Psoas muscle (tissue), 8 donors: ENCODE data around the gene FAXDC2. TPM values are rescaled to one million over a fixed set of nuclear protein-coding genes. Genes with fewer than 3 reads are reported as not detected.
A peak's percentile ranks its signal among the peaks of the same experiment; 100 is the strongest.

Experiments used
- ATAC-seq, 4 donors: fragments of 200-7000 bp; cut with Tn5 transposase; one replicate each; pipeline ENCODE4 v1.9.1; 2020; ENCODE audit warnings: moderate library complexity in 3 of 4, mild to moderate bottlenecking in 2 of 4
- DNase-seq, 2 donors: peaks; one replicate each; pipeline ENCODE4 v3.0.0-alpha.2; 2020
- H3K27ac ChIP-seq: fragments of 200-600 bp; one replicate; pipeline ENCODE4 v1.8.0; 2022
- H3K27me3 ChIP-seq, 3 donors: fragments of 200-600 bp in 1 of 3; one replicate each; pipeline versions ENCODE4 v1.6.1 to v1.8.0; 2013 to 2022; ENCODE audit warnings: low read length in 2 of 3, mild to moderate bottlenecking in 2 of 3, moderate library complexity in 1 of 3; ENCODE audit not compliant: insufficient read depth in 3 of 3
- H3K36me3 ChIP-seq, 2 donors: fragments of 200-600 bp in 1 of 2; one replicate each; pipeline versions ENCODE4 v1.6.1 to v1.8.0; 2013 to 2022; ENCODE audit warnings: low read depth in 1 of 2, mild to moderate bottlenecking in 1 of 2, moderate library complexity in 1 of 2; ENCODE audit not compliant: insufficient read depth in 1 of 2
- H3K4me1 ChIP-seq: fragments of 200-600 bp; one replicate; pipeline ENCODE4 v1.8.0; 2022
- H3K4me3 ChIP-seq: fragments of 200-600 bp; one replicate; pipeline ENCODE4 v1.8.0; 2022; ENCODE audit warnings: mild to moderate bottlenecking
- H3K9me3 ChIP-seq: fragments of 200-600 bp; one replicate; pipeline ENCODE4 v1.8.0; 2022
- WGBS, 3 donors: extraction: QIAGEN DNeasy Blood & Tissue Kit; methylation state at CpG; one replicate each; pipeline versions ENCODE4 v1.1.6 to v1.1.7; 2013; 5-methylcytosine and 5-hydroxymethylcytosine counted together
- intact Hi-C, 2 donors: fragments of 100-400 bp; cut with DNase I; formaldehyde crosslinking; loops; one replicate each; pipeline versions ENCODE4 v1.11.0 to v1.14.2; 2022
- long read RNA-seq, 2 donors: library from polyadenylated mRNA; unstranded; transcript quantifications; one replicate each; pipeline ENCODE4 v2.0.0, GENCODE V29; 2021
- polyA plus RNA-seq, 3 donors: library from polyadenylated mRNA; stranded (reverse); fragments of 200-250 nt; gene quantifications; one replicate each; pipeline ENCODE4 v1.2.3, GENCODE V29; 2013
- total RNA-seq, 4 donors: library from RNA; stranded (reverse); fragmentation: NEBNext Ultra II Directional in 2 of 4; extraction: Animal tissue kit (Norgen Biotek cat#: 25700) in 2 of 4; gene quantifications; one replicate each; pipeline versions ENCODE4 v1.2.1 to v1.2.4, GENCODE V29; 2021 to 2023
- TF ChIP-seq, protein P1 (sequence below): fragments of 200-600 bp; IDR thresholded peaks from one replicate; pipeline ENCODE4 v1.8.0; 2022; ENCODE audit warnings: antibody characterized with exemption
- donor health status: healthy with polysubstance abuse.
- donor health status: DM: no; HTN: no; CAD: no; lungs with moderate emphysema.
- donor health status: Bipolar disorder and iron deficiency.
- donor health status: healthy.
- donor health status: DM: yes; HTN: yes; CAD: no.
- donor health status: DM: no; HTN: no; CAD: no.
- donor health status: DM: no; HTN: no; CAD: no.
- donor health status: DM: yes; HTN: yes; CAD: no.

The FAXDC2 gene, protein sequence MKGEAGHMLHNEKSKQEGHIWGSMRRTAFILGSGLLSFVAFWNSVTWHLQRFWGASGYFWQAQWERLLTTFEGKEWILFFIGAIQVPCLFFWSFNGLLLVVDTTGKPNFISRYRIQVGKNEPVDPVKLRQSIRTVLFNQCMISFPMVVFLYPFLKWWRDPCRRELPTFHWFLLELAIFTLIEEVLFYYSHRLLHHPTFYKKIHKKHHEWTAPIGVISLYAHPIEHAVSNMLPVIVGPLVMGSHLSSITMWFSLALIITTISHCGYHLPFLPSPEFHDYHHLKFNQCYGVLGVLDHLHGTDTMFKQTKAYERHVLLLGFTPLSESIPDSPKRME
- total RNA-seq: 10 to 100 TPM in 1 of 4 donors, 1 to 10 TPM in 3; 1.5 to 11.0 (median 2.5) TPM
- polyA plus RNA-seq: 1 to 10 TPM; 2.8 to 4.6 (median 4.4) TPM
- long read RNA-seq, donor 1, partial matches to known transcripts: 1 of 1 reads
- long read RNA-seq, donor 1, other reads (novel, unspliced or antisense): 0 of 1 reads
- long read RNA-seq, donor 2, partial matches to known transcripts: 2 of 4 reads
- long read RNA-seq, donor 2, other reads (novel, unspliced or antisense): 1 of 4 reads

DNA sequence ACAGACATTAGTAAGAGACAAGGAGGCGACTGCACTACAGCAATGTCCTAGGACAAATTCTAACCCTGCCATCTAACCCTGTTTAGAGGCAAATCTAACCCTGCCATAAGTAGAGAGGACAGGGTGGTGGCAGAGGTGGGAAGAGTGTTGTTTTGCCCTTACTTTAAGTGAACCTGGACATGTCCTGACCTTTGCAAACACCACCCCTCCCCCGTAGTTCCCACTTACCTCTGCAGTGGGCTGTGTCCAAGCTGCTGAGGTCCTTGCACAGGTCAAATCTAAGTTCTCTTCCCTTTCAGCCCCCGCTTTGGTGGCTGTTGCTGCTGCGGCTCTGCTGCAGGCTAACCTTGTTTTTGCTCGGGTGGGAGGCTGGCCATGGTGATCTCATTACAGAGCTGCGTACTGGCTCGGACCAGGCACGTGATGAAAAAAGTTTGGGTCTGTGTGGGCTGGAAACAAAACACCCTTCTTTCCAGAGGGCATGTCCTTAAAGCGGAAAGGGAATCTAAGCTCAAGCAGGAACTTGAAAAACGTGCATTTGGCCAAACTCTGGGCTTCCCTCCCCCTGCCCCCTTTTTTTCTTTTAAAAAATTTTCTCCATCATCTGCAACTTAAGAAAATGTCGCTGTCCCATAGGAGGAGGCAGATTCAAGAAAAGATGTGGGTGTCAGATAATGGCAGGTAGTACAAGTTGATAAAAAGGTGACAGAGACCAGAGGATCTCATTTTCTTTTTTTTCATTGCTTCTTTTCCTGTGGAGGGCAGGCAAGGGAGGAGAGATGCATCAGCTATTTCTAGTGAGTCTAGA, at the start of gene FAXDC2:
Gene FAXDC2, minus strand, starts transcription at position 349 of the 808 bp plus-strand sequence. CDS start 12,425 bp downstream, outside the sequence.
- intact Hi-C loops: no loop called here
- H3K9me3 ChIP-seq: no peaks in the 10 kb centered on the region
- ATAC-seq (peak; percentile 91 to 98 (median 92)), DNase-seq (peak; percentile 72 to 85)
- peak within 1 kb of the TSS; percentile 64 for H3K27ac ChIP-seq
- H3K4me1 ChIP-seq: peaks cover 18% of the 10 kb centered on the region
- 0 to 1% (median 1%) methylated on average over 11 of the region's 11 CpGs for WGBS, 3 donors
- TF ChIP-seq, protein P1, sequence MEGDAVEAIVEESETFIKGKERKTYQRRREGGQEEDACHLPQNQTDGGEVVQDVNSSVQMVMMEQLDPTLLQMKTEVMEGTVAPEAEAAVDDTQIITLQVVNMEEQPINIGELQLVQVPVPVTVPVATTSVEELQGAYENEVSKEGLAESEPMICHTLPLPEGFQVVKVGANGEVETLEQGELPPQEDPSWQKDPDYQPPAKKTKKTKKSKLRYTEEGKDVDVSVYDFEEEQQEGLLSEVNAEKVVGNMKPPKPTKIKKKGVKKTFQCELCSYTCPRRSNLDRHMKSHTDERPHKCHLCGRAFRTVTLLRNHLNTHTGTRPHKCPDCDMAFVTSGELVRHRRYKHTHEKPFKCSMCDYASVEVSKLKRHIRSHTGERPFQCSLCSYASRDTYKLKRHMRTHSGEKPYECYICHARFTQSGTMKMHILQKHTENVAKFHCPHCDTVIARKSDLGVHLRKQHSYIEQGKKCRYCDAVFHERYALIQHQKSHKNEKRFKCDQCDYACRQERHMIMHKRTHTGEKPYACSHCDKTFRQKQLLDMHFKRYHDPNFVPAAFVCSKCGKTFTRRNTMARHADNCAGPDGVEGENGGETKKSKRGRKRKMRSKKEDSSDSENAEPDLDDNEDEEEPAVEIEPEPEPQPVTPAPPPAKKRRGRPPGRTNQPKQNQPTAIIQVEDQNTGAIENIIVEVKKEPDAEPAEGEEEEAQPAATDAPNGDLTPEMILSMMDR: no peak
- no peaks in the 10 kb centered on the region for H3K27me3 ChIP-seq
- peak within 1 kb of the TSS; percentile 67 for H3K4me3 ChIP-seq
- H3K36me3 ChIP-seq: no peaks in the 10 kb centered on the region

DNA sequence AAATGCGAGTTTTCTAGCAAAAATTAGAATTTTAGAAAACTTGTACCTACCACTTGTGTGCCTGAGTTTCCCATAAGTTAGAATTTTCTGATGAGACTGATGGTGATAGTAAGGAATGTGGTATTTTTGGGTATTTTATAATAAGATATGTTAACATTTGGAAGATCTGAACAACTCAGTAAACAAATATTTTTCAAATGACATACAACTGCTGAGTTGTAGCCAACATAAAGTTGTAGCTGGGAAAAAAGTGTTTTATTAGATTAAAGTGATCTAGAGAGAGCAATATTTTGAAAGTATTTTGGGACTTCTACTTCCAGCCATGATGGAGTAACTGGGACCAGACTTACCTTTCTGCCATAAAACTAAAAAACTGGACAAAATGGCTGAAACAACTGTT, 49.7 kb upstream of the FAXDC2 start:
- no peak overlapping the region for H3K27ac ChIP-seq
- 67 to 93% (median 81%) methylated on average over 1 of the region's 1 CpG for WGBS, 3 donors
- no peaks in the 10 kb centered on the region for H3K27me3 ChIP-seq
- ATAC-seq: peak in 1 of 4 donors; percentile 10
- no peak for DNase-seq
- no peaks in the 10 kb centered on the region for H3K9me3 ChIP-seq
- peaks cover 15 to 100% of the 10 kb centered on the region in 2 donors for H3K36me3 ChIP-seq
- H3K4me3 ChIP-seq: no peak overlapping the region
- H3K4me1 ChIP-seq: no peaks in the 10 kb centered on the region
- TF ChIP-seq, protein P1: no peak
- intact Hi-C loops: no loop called here

DNA sequence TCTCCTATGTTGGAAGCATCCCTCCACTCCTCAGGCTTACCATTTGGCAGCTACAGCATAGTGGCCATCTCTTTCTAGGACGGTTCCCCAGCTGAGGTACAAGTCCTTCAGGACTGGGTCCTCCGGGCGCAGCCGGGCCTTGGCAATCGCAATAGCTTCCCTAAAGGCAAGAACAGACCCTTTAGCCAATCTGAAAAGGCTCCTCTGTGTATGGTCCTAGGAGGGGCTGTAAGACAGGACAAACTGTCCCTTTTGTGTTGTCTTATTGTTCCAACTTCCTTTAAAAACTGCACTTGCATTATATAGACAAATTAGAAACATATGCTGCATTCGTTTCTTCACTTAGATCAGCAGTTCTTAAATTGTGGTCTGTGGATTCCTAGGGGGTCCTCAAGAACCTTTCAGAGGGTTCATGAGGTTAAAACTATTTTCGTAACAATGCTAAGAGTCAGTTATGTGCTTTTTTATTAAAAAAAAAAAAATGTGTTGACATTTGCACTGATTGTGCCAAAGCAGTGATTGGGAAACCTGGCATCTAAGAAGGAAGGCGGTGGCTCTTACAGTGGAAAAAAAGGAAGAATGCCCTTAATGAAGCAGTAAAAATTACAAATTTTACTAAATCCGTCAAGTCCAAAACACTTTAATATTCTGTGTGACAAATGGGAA, 48.9 kb upstream of the FAXDC2 start:
- TF ChIP-seq, protein P1: no peak
- peak in 1 of 2 donors; percentile 69 for DNase-seq
- intact Hi-C loops: loop anchor here in 1 of 2 donors (5.0 kb wide), 1 partner anchor 33 kb away; no protein-coding TSS in a partner anchor
- WGBS, 3 donors: 67 to 75% (median 70%) methylated on average over 9 of the region's 9 CpGs
- H3K9me3 ChIP-seq: no peaks in the 10 kb centered on the region
- no peaks in the 10 kb centered on the region for H3K27me3 ChIP-seq
- peaks cover 15 to 100% of the 10 kb centered on the region in 2 donors for H3K36me3 ChIP-seq
- H3K4me3 ChIP-seq: no peak overlapping the region
- peak in 2 of 4 donors; percentile 32 to 62 for ATAC-seq
- no peaks in the 10 kb centered on the region for H3K4me1 ChIP-seq
- no peak overlapping the region for H3K27ac ChIP-seq

DNA sequence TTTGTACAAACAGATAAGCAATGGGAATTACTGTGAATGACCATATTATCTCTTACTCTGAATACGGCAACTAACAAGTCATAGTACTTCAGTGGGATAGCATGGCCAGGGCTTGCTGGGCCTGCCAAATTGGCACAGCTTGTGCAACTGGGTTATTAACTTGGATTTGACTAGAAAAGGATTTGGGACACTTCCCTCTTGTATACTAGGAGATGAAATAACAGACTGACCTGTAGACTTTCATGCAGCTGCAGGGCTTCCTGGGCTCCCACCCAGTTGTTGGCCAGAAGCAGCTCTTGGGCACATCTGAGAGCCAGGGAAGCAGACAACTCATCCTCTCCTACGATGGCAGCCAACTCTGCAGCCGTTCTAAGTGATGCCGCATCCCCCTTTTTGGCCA, 47.8 kb upstream of the FAXDC2 start:
- H3K36me3 ChIP-seq: peaks cover 15 to 100% of the 10 kb centered on the region in 2 donors
- peak; percentile 52 to 77 for DNase-seq
- intact Hi-C loops: loop anchor here in 1 of 2 donors (5.0 kb wide), 1 partner anchor 34 kb away; no protein-coding TSS in a partner anchor
- no peaks in the 10 kb centered on the region for H3K9me3 ChIP-seq
- H3K4me3 ChIP-seq: no peak overlapping the region
- no peaks in the 10 kb centered on the region for H3K27me3 ChIP-seq
- H3K4me1 ChIP-seq: no peaks in the 10 kb centered on the region
- H3K27ac ChIP-seq: no peak overlapping the region
- WGBS, 3 donors: 31 to 65% (median 36%) methylated on average over 4 of the region's 4 CpGs
- ATAC-seq: peak in 3 of 4 donors; percentile 47 to 61 (median 59)
- TF ChIP-seq, protein P1: no peak
